Measurements from ENCODE around the gene EPHA2. TPM values are rescaled to one million over a fixed set of nuclear protein-coding genes. Genes with fewer than 3 reads are reported as not detected.

The EPHA2 gene
- total RNA-seq, 1 donor from 2014 or later = 42.7 TPM

DNA sequence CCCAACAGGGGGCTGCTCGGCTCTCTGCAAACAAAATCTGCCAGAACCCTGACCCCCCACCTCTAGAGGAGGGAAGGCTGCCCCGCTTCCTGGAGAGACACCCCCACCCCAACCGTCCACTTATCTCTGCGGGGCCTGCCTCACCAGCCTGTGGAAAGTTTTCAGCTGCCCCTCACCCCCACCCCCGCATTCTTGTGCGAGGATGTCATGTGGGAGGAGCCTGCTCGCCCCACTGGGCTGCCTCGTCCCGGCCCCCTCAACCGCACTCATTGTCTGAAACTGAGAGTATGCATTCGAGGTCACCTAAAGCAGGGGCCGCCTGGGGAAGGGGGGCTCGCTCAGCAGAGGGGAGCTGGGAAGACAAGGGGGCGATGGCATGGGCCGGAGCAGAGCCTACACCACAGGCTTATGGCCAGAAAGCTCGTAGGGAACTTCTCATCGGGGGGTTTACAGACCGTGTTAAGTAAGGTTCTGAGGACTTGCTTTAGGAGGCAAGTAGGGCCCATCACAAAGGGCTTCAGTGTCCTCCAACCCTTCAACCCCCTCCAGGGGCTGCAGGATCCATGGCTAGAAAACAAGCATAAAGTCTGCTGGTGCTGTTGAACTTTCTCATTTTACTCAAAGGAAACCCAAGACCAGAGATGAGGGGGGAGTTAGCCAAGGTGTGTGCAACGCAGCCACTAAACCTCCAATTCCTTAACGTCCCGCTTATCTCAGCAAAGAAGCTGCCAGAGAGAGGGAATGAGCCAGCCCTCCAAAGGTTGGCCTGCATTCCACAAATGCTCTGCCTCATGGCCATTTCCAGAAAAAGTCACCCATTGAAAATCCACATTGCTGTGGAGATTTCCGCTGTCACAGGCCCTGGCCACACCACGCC, 9.4 kb downstream of the EPHA2 start:
- peaks cover 13 to 53% of the 10 kb centered on the region in 2 donors for H3K4me1 ChIP-seq
- peak overlapping the region; percentile 46 to 59 for H3K4me3 ChIP-seq
- peak overlapping the region; percentile 84 to 94 for H3K27ac ChIP-seq
- intact Hi-C loops (cut with DNase I) = loop anchor here (5.0 kb wide), 4 partner anchors 36 to 349 kb away; partner anchors contain the start of genes HSPB7 and SZRD1
- peaks cover 9 to 37% of the 10 kb centered on the region in 2 donors for H3K36me3 ChIP-seq
- DNase-seq (ENCODE audit: low spot score in 2 of 2) = peak in 1 of 2 donors; percentile 89
- TF ChIP-seq CTCF (IDR thresholded peaks at IDR 0.05) = no peak
- no peaks in the 10 kb centered on the region for H3K27me3 ChIP-seq
- H3K9me3 ChIP-seq = no peaks in the 10 kb centered on the region

DNA sequence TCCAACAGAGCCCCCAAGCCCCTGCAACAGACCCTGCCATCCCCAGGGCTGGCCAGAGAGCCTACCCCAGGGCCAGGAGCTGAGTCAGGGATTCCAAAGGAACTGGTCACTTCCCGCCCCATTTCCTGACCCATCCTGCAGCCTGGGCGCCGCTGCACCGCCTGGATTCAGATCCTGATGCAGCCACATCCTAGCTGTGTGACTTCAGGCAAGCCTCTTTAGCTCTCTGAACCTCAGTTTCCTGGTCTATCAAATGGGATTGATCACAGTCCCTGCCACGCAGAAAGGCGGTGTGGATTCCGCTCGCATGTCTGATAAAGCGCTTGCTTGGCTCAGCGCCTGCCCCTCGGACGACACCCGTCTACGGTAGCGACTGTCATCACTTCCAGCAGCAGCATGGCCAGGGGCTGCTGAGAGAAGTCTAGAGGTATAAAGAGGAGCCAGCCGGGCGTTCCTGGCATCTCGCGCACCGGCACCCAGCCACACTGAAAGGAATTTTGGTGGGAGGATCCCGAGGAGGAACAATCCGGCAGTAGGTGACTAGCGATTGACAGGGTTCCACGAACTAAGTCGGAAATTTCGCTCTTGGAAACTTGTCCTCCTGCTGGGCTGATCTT, 10.1 kb downstream of the EPHA2 start:
- Histone ChIP-seq H3K27me3 (no peaks in the 10 kb centered on the region), H3K4me1 (peaks cover 16 to 52% of the 10 kb centered on the region in 2 donors), H3K36me3 (peaks cover 9 to 37% of the 10 kb centered on the region in 2 donors), H3K27ac (peak overlapping the region; percentile 84 to 94), H3K9me3 (no peaks in the 10 kb centered on the region), H3K4me3 (peak overlapping the region; percentile 46 to 59)
- intact Hi-C loops (cut with DNase I) = loop anchor here (2.0 to 5.0 kb wide), 5 partner anchors 37 to 348 kb away; partner anchors contain the start of genes HSPB7 and SZRD1
- TF ChIP-seq CTCF (IDR thresholded peaks at IDR 0.05) = no peak
- DNase-seq (ENCODE audit: low spot score in 2 of 2) = peak; percentile 35 to 92

DNA sequence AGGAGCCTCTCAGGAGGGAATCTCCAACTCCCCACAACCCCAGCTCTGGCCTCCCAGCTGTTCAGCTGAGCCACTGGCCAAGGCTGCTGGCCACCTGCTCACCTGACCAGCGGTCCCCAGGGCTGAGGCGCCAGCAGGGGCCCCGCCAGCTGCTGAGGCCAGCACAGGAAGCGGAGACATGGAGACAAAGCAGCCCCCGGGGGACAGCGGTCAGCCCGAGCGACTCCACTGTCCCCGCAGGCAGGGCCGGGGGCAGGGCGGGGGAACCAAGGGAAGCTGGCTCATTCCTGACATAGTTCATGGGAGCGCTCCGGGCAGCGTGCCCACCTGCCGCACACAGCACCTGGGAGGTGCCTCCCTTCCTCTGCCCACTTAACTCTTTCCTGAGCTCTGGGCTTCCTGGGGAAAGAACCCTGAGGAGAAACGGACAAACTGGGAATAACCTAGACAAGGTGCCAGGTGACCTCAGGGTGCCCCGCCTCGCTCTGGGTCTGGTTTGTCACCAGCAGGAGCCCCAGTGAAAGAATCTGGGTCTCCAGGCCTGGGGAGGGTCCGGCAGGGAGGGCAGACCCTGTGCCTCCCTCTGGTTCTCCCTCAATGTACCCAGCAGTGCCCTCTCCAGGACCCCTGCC, 10.7 kb downstream of the EPHA2 start:
- Histone ChIP-seq H3K36me3 (peaks cover 9 to 32% of the 10 kb centered on the region in 2 donors), H3K27ac (peak overlapping the region; percentile 84 to 94), H3K9me3 (no peaks in the 10 kb centered on the region), H3K4me3 (peak overlapping the region; percentile 46 to 59), H3K4me1 (peaks cover 16 to 47% of the 10 kb centered on the region in 2 donors), H3K27me3 (no peaks in the 10 kb centered on the region)
- intact Hi-C loops (cut with DNase I) = loop anchor here (2.0 to 5.0 kb wide), 5 partner anchors 37 to 348 kb away; partner anchors contain the start of genes HSPB7 and SZRD1
- TF ChIP-seq CTCF (IDR thresholded peaks at IDR 0.05) = no peak
- peak in 1 of 2 donors; percentile 88 for DNase-seq (ENCODE audit: low spot score in 2 of 2)

DNA sequence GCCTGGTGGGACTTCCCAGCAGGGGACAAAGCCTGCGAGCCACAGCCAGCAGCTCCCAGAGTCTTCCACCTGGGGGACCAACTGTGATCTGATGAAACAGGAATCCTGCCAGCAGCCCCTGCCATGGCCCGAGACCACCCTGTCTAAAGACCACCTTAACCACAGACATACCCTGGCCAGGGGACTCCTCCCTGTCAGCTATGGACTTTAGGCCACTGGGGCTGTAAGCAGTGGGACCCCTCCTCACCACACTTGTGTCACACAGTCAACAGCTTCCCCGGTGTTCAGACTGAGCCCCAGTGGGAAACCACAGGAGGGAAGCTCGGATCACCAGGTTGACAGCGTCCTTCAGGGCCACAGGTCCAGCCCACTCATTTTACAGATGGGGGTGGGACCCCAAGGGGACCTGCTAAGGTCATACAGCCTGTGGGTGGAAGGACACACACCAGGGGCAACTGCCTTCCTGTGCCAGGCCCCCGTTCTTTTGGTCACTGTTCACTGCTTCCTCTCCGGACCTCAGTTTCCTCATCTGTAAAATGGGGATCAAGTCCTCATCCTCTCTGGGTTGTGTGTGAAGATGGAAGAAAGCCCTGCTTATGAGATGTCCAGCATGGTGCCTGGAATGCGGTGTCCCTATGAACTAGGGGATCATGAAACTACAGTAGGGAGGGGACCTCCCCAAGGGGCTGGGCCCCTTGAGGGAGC, 11.4 kb downstream of the EPHA2 start:
- H3K36me3 ChIP-seq = peaks cover 9 to 26% of the 10 kb centered on the region in 2 donors
- H3K9me3 ChIP-seq = no peaks in the 10 kb centered on the region
- H3K4me3 ChIP-seq = peak overlapping the region; percentile 46 to 59
- no peak for DNase-seq (ENCODE audit: low spot score in 2 of 2)
- intact Hi-C loops (cut with DNase I) = loop anchor here (2.0 to 5.0 kb wide), 5 partner anchors 38 to 347 kb away; partner anchors contain the start of genes HSPB7 and SZRD1
- no peak for TF ChIP-seq CTCF (IDR thresholded peaks at IDR 0.05)
- H3K4me1 ChIP-seq = peaks cover 16 to 42% of the 10 kb centered on the region in 2 donors
- no peaks in the 10 kb centered on the region for H3K27me3 ChIP-seq
- H3K27ac ChIP-seq = peak overlapping the region; percentile 84 to 94
